ENCODE data around the gene HPD.
A peak's percentile ranks its signal among the peaks of the same experiment; 100 is the strongest.
"Not testable (repeated sequence)": the region's sequence is repeated elsewhere in the genome, so short reads cannot be mapped to it uniquely, and the experiment has no call there.

Gene HPD

DNA sequence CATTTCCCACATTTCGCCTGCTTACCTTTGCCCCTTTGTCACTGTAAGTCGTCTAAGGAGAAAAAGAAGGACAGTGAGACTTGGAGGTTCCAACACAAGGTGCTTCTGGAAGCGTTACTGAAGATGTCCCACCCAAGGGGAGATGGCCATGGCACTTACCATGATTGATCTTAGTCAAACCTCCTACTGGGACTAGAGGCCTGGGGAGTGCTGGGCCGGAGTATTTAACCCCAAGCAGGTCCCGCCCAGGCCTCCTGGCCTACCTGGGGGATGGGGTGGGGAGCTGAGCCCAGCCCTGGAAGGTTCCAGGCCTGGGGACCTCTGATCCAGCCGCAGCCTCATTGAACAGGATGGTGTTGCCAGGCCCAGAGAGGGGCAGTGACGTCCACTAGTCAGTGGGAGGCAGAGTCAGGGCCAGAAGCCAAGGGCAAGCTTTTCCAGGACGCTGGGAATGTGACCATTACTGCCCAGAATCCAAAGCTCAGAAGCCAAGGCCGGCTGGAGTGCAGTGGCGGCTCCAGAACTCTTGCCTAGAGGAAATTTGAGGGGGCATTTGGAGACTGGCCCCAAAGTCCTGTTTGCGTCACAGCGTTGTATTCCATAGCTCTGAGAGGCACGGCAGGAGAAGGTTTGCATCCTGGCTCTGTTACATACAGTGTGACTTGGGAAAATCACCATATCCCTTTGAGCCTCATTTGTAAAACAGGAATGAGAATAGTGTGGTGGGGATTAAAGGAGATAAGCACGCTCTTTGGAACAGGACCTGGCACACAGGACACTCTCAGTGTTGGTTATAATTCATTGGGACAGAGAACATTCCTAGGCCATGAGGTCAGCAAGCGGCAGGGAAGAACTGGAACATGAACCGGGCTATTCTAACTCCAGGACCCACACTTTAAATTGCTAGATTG is at the start of gene HPD:
TSS of gene HPD (minus strand) at position 198 of the 911 bp plus-strand sequence. CDS start at position 162, 36 bp downstream.
- DNase-seq = no peak

DNA sequence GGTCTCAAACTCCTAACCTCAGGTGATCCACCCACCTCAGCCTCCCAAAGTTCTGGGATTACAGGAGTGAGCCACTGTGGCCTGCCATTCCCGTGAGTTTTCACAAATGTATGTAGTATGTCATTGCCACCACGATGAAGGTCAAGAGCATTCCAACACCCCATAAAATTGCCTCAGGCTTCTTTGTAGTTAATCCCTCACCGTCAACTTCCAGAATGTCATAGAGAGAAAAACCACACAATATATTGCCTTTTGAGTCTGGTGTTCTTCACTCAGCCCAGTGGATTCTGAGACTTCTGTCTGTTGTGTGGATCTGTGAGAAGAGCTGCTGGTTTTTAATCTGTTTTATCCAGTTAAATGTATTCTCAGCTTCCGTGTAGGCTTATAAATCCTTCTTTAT is 47.1 kb upstream of the HPD start:
- no peak for DNase-seq

DNA sequence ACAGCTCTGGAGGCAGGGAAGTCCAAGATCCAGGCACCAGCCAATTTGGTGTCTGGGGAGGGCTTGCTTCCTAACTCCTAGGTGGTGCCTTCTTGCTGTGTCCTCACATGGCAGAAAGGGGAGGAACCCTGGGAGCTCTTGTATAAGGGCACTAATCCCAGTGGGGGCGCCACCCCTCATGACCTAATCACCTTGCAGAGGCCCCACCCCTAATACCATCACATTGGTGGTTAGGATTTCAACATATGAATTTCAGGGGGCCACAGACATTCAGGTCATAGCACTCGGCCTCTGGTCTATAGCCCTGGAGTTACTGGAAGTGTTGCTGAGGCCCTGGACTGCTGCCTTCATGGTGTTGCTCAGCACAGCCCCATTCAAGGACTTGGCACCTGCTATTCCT is 44.5 kb upstream of the HPD start:
- no peak for DNase-seq

DNA sequence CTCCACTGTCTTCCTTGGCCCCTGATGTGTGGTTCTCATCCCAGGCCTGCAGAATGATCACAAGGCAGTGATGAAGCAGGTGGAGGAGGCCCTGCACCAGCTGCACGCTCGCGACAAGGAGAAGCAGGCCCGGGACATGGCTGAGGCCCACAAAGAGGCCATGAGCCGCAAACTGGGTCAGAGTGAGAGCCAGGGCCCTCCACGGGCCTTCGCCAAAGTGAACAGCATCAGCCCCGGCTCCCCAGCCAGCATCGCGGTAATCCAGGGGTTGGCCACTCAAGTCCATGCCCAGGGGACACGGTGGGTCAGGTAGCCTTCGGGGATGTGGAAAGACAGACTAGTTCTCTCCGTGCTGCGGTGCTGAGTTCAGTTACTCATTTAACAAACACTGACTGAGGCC is 40.9 kb upstream of the HPD start:
- no peak for DNase-seq

DNA sequence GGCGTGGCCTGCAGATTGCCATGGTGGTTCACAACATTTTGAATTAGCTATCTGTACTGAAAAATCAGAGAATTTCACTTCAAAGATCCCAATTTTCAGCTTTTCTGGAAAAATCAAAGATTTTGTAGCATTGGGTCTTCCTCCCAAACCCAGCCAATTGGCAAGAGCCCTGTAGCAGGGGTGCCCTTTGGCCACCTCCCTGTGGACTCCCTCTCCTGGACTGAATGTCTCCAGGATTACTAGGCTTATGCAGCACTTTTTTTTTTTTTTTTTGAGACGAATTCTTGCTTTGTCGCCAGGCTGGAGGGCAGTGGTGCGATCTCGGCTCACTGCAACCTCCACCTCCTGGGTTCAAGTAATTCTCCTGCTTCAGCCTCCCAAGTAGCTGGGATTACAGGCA is 39.6 kb upstream of the HPD start:
- no peak for DNase-seq

DNA sequence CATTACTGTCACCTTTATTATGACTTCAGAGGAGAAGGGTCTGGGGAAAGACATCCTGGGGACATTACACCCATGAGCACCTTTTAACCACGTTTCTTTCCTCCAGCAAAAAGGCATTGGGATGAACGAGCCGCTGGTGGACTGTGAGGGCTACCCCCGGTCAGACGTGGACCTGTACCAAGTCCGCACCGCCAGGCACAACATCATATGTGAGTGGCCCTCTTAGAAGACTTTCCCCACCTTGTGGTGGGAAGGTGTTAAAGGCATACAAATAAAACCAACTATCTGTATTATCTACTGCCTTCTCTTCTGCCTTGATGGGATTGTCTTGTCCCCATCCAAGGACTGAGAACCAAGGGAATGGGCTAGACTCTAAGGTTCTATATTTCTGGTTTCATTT is 36.0 kb upstream of the HPD start:
- no peak for DNase-seq

DNA sequence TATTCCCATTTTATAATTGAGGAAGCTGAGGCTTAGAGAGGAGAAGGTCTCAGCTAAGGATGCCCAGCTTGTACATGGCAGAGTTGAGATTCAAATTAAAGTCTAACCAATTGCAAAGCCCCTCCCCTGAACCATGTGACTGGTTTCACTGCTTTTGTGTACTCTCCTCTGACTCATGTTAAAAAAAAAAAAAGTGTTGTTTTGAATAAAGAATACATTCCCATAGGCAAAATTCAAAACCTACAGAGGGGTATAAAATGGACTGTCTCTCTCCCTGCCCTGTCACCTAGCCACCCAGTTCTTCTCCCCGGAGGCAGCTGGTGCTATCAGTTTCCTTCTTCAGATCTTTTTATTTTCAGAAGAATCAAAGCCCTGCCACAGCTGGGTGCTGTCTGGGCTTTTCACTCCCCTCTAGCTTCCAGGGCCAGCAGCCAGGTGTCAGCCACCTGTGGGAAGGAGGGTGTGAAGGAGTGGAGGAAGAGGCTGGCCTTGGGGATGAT is 35.4 kb upstream of the HPD start:
- no peak for DNase-seq

DNA sequence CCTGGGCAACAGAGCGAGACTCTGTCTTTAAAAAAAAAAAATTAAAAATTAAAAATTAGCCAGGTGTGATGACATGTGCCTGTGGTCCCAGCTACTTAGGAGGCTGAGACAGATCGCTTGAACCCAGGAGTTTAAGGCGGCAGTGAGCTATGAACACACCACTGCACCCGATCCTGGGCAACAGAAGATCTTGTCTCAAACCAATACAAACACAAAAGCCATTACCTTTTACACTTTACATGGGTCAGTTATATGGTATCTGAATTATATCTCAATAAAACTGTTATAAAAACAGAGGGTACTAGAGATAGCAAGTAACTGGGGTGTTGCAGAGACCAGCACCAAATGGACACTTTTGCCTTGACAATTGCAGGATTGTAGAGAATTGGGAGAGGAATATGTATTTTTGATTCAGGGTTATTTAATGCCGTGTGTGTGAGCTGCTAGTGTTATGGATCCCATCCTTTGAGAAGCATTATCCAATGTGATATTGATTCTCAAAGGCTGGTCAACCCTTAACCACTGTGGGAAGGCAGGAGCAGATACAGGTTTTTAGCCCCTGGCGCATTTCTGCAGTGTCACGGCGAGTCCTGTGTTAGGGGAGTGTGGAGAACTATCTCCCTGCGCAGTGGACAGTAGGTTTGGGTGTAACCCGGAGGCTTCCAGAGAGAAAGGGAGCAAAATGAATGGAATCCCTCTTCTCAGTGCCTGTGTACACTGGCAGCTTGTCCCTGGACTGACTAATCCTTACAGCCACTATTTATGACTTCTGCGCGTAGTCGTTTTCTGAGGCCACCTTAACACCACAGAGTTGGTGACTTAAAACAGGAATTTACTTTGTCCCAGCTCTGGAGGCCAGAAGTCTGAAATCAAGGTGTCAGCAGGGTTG is 34.3 kb upstream of the HPD start:
- DNase-seq = no peak

DNA sequence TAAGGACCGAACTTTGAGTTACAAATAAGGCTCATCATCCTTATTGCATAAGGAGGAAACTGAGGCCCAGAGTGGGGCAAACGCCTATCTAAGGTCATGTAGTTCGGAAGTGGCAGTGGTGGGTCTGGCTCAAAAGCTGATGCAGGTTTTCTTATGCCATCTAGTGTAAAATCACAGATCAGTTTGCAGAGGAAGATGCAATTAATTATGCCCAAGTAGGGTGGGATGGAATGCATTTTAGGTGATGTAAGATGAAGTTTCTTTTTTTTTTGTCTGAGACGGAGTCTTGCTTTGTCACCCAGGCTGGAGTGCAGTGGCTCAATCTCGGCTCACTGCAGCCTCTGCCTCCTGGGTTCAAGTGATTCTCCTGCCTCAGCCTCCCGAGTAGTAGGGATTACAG is 31.0 kb upstream of the HPD start:
- DNase-seq = not testable (repeated sequence)

DNA sequence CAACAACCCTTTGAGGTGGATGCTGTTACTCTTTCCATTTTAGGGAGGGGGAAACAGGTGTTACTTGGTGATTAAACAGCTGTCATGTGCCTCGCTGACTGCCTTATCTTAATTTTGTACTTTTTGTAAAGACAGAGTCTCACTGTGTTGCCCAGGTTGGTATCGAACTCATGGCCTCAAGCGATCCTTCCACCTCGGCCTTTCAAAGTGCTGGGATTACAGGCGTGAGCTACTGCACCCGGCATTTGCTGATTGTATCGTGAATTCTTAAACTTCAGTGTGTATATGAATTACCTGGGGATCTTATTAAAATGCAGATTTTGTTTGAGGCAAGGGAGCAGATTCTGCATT is 30.6 kb upstream of the HPD start:
- no peak for DNase-seq

DNA sequence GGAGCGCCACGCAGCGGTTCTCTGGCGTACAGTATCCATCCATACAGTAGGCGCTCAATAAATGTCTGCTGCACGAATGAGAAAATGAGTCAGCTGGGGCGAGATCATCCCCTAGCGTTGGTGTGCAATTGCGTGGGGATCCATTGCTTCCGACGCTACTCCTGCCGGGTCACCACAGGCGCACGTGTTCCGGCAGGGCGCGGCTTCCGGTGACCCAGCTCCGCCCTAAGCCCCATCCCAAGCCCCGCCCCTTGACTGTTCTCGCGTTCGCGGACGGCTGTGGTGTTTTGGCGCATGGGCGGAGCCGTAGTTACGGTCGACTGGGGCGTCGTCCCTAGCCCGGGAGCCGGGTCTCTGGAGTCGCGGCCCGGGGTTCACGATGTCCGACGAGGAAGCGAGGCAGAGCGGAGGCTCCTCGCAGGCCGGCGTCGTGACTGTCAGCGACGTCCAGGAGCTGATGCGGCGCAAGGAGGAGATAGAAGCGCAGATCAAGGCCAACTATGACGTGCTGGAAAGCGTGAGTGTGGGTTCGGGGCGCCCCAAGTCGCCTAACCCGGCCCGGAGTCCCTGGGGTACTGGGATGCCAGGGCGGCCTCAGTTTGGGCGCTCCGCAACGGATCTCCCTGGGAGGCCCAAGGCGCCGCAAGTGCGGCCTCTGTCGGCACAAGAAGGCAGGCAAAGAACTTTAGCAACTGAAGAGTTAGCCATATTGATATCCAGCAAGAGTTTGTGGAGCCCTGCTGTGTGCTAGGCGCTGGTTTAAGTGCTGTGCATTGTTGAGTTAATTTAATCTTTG is 30.0 kb upstream of the HPD start, which contains the start of gene PSMD9:
TSS of gene PSMD9 (plus strand) at position 313 of the 796 bp plus-strand sequence. CDS start at position 380, 67 bp downstream.
- DNase-seq = peak; percentile 98

DNA sequence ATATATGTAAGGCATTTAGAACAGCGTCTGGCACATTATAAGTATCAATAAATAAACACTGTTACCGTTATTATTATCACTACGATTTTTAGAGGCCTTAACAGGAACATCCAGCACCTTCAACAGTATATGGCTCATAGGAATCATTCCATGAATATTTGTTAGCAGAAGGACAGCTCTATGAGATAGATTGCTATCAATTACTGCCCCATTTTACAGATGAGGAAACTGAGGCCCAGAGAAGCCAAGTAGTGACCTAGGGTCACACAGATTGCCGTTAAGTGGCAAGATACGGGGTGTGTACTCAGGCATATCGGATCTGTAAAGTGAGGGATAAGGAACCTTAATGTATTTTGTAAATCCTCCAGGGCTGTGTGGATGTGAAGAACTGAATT is 29.4 kb upstream of the HPD start:
- DNase-seq = no peak

DNA sequence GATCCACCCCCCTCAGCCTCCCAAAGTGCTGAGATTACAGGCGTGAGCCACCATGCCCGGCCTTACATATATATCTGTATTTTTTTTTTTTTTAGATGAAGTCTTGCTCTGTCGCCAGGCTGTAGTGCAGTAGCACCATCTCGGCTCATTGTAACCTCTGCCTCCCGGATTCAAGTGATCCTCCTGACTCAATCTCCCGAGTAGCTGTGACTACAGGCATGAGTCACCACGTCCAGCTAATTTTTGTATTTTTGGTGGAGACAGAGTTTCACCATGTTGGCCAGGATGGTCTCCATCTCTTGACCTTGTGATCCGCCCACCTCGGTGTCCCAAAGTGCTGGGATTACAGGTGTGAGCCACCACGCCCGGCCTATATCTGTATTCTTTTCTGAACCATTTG is 26.5 kb upstream of the HPD start:
- not testable (repeated sequence) for DNase-seq

DNA sequence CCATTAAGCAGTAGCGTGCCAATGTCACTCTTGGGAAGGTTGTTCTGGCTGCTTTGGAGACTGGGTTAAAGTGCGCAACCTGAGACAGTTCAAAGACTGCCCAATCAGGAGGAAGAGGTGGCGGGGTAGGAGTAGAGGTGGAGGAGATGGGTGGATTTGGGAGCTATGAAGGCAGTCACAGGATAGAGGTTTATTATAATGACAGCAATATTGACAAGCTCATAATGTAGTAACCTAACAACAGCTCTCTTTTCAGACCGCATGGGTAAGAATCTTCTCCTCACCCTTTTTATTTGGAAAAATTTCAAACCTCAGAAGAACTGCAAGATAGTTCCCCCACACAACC is 24.6 kb upstream of the HPD start:
- no peak for DNase-seq

DNA sequence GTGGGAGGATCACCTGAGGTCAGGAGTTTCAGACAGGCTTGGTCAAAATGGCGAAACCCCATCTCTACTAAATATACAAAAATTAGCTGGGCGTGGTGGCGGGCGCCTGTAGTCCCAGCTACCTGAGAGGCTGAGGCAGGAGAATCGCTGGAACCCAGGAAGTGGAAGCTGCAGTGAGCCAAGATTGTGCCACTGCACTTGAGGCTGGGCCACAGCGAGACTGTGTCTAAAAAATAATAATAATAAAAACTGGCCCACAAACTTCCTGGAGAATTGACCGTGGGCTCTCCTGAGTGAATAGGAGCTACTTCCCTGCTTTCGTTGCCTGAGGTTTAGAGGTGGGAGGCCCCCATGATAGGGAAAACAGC is 17.4 kb upstream of the HPD start:
- DNase-seq = not testable (repeated sequence)

DNA sequence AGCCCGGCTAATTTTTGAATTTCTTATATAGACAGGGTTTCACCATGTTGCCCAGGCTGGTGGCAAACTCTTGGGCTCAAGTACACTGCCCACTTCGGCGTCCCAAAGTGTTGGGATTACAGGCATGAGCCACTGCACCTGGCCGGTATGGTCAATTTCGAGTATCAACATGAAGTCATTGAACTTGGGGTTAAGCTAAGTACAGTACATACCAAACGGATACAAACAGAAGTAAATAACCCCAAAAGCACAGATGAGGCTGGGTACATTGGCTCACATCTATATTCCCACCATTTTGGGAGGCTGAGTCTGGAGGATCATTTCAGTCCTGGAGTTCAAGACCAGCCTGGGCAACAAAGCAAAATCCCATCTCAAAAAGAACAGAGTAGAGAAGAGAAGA is 16.9 kb upstream of the HPD start:
- DNase-seq = no peak

DNA sequence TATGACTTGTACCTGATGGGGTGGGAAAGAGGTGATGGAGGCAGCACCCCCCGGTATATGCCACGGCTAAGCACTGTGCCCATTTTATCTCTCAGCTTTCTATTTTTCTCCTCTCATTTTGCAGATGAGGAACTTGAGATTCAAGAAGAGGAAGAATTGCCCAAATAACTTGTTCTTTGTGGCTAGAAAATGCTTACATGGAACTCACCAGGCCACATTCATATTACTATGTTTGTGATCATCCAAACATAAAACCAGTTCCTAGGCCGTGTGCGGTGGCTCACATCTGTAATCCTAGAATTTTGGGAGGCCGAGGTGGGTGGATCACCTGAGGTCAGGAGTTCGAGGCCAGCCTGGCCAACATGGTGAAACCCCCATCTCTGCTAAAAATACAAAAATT is 15.4 kb upstream of the HPD start:
- DNase-seq = no peak

DNA sequence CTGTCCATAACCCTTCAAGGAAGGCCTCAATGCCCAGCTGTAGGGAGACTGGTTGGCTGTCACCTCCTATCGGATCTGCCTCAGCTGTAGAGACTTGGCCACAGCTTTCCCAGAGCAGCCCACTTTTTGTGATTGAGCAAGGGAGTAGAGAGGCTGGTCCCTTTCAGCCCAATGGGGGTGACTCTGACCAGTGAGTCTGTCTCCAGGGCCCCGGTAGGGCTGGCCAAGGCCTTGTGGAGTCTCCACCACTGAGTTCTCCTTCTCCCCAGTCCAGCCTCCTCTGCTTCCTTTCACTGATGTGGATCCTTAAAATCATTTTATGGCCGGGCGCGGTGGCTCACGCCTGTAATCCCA is 14.5 kb upstream of the HPD start:
- DNase-seq = no peak

DNA sequence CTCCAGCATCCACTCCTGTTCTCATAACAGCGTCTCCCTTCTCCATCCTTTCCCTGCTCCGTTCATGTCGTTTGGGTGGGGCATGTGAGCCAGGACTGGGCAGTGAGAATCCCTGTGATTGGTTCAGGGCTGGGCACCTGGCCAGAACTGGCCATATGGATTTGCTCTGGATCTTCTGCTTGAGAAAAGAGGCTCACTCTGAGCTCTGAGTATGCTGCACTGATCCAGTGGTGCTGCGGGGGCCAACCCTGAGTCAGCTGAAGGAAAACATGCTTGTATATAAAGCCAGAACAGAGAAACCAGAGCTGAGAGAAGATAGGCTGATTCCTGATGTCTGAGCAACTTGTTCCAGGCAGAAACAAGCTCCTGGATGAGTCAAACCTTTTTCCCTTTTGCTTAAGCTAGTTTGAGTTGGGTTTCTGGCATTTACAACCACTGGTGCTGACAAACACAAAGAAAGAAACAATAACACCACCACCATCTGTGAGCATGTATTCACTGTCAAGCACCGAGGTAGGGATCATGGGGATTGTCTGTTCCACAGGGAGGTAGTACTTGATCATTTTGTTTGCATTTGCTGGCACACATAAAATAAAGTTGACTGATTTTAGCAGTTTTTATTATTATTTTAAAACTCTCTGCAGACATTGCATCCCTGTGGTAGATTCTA is 14.0 kb upstream of the HPD start:
- no peak for DNase-seq

DNA sequence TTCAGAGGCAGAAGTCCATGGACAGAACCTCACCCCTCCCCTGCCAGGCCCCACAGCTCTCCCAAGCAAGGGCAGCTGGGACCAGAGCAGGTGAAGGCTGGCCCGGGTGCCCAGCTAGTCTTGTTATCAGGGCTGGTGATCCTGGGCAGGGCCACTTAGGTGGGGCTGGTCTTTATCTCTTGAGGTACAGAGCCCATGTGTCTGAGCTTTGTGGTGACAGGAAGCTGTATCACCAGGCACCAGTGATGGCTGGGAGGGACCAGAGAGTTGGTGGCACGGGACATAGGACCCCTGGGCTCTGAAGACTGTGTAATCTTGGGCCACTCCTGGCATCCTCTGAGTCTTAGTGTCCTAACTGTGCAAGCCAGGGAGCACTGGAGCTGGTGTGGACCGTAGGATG is 12.8 kb upstream of the HPD start:
- DNase-seq = no peak

DNA sequence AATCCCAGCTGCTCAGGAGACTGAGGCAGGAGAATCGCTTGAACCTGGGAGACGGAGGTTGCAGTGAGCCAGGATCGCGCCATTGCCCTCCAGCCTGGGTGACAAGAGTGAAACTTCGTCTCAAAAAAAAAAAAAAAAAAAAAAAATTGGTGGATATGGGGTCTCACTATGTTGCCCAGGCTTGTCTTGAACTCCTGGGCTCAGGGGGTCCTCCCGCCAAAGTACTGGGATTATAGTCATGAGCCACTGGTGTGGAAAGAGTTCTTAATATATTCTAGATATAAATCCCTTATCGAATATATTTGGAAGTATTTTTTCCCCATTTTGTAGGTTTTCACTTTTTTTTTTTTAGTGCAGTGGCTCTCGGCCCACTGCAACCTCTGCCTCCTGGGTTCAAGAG is 10.6 kb upstream of the HPD start:
- DNase-seq = not testable (repeated sequence)

DNA sequence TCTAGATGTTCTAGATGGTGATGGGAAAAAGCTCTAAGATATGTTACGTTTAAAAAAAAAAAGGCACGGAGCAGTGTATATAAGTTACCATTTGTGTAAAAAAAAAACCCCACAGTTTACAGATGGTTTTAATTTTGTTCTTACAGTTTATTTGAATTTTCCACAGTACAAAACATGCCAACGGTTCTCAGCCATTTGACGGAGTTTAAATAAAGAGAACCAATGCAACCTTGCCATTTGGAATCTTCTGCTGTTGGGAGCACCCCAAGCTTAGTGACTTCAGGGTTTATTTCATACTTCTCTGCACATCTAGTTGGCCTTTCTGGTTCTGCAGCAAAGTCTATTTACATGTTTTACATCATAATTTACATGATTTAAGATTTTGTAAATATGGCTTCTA is 7.7 kb upstream of the HPD start:
- no peak for DNase-seq

Data from activated CD4-positive, alpha-beta T cell treated with anti-CD3 and anti-CD28 coated beads, Interleukin-2, amount 50 U/mL, for 4 hours (primary cell).